Gastrocnemius medialis (tissue), 4 donors: ENCODE data around the gene PLXNB1.

Experiments used
- CTCF ChIP-seq, 5 experiments: fragments of 450-650 bp in 3 of 5; fragments of 200-600 bp in 2 of 5; sonication (generic) in 2 of 5; IDR thresholded peaks in 4 of 5; conservative IDR thresholded peaks in 1 of 5; 1 replicate in 4 of 5; 2 replicates in 1 of 5; pipeline ENCODE4 v1.5.1; 2016 to 2019; ENCODE audit warnings: antibody characterized with exemption in 5 of 5, mild to moderate bottlenecking in 3 of 5, moderate library complexity in 3 of 5
- POLR2A ChIP-seq, 2 donors: fragments of 450-650 bp; IDR thresholded peaks; one replicate each; pipeline ENCODE4 v1.6.1; 2017; ENCODE audit warnings: antibody characterized with exemption in 2 of 2, mild to moderate bottlenecking in 2 of 2, moderate library complexity in 2 of 2

- TF ChIP-seq CTCF (IDR thresholded peaks at IDR 0.05 in 4 of 5, conservative IDR thresholded peaks at IDR 0.05 in 1 of 5): no peak
- TF ChIP-seq POLR2A (IDR thresholded peaks at IDR 0.05): no peak
Observed at GRCh38 chr3:48467473-48468267, 37.8 kb upstream of the PLXNB1 start.
